IMR-90 (cell line): Measurements from ENCODE around the gene DNAJC5G. TPM values are rescaled to one million over a fixed set of nuclear protein-coding genes. Genes with fewer than 3 reads are reported as not detected.

ENCODE experiments used
- ATAC-seq: fragments of 200-7000 bp; cut with Tn5 transposase; 2 replicates; pipeline ENCODE4 v1.9.1; 2020; ENCODE audit warnings: low read depth, mild to moderate bottlenecking, moderate library complexity
- BruUV-seq: library from RNA; stranded (reverse); fragments of 400-500 nt; replicated peaks from 2 replicates; lab custom pipeline; 2021; lab: Mats Ljungman, UMichigan
- CTCF ChIA-PET: fragments of 300-600 bp; formaldehyde crosslinking; extraction: SDS; loops from one replicate; lab custom pipeline; 2021; ENCODE audit warnings: antibody characterized with exemption; lab: Yijun Ruan, JAX
- POLR2A ChIA-PET: fragments of 300-600 bp; sonication (Branson Sonifier 250); formaldehyde crosslinking; loops from one replicate; lab custom pipeline; 2022; ENCODE audit warnings: antibody characterized with exemption; ENCODE audit not compliant: unreplicated experiment; lab: Charles Lee
- DNase-seq: peaks from one replicate; pipeline ENCODE4 v3.0.0; 2013
- H2AFZ ChIP-seq: replicated peaks from 2 replicates; pipeline ENCODE3; 2013; ENCODE audit warnings: low read length, mild to moderate bottlenecking; ENCODE audit not compliant: poor library complexity
- H2AK5ac ChIP-seq: 2 replicates; pipeline ENCODE4 v1.6.1; 2013; ENCODE audit warnings: low read depth, low read length, inconsistent platforms
- H2AK9ac ChIP-seq: replicated peaks from 2 replicates; pipeline ENCODE3; 2013; ENCODE audit warnings: mild to moderate bottlenecking, low read depth, low read length, moderate library complexity; ENCODE audit not compliant: poor library complexity
- H2BK120ac ChIP-seq: 2 replicates; pipeline ENCODE4 v1.6.1; 2013; ENCODE audit warnings: low read depth, low read length, inconsistent platforms
- H2BK15ac ChIP-seq: 3 replicates; pipeline ENCODE4 v1.6.1; 2013; ENCODE audit warnings: low read depth, low read length, inconsistent platforms
- H2BK20ac ChIP-seq: 2 replicates; pipeline ENCODE4 v1.6.1; 2013; ENCODE audit warnings: low read depth, mild to moderate bottlenecking, inconsistent platforms, low read length, moderate library complexity
- H2BK5ac ChIP-seq: 2 replicates; pipeline ENCODE4 v1.6.1; 2013; ENCODE audit warnings: mild to moderate bottlenecking, low read depth, low read length, inconsistent platforms; ENCODE audit not compliant: poor library complexity, severe bottlenecking
- H3K14ac ChIP-seq: replicated peaks from 2 replicates; pipeline ENCODE4 v1.6.1; 2013; ENCODE audit warnings: low read depth, low read length, inconsistent platforms
- H3K18ac ChIP-seq: 2 replicates; pipeline ENCODE4 v1.6.1; 2013; ENCODE audit warnings: low read depth, low read length, control low read depth
- H3K23ac ChIP-seq: 2 replicates; pipeline ENCODE4 v1.6.1; 2013; ENCODE audit warnings: low read depth, low read length, inconsistent platforms
- H3K27ac ChIP-seq: 2 replicates; pipeline ENCODE4 v1.5.1; 2013; ENCODE audit warnings: mild to moderate bottlenecking, control low read depth, low read length; ENCODE audit not compliant: insufficient read depth
- H3K27me3 ChIP-seq: 2 replicates; pipeline ENCODE4 v1.6.1; 2013; ENCODE audit warnings: low read length; ENCODE audit not compliant: control insufficient read depth, insufficient read depth
- H3K36me3 ChIP-seq: 2 replicates; pipeline ENCODE4 v1.6.1; 2013; ENCODE audit warnings: low read length, mixed read lengths; ENCODE audit not compliant: control insufficient read depth, insufficient read depth
- H3K4ac ChIP-seq: 2 replicates; pipeline ENCODE4 v1.6.1; 2013; ENCODE audit warnings: low read depth, low read length, inconsistent platforms
- H3K4me1 ChIP-seq: 2 replicates; pipeline ENCODE4 v1.6.1; 2013; ENCODE audit warnings: low read length, mixed read lengths; ENCODE audit not compliant: control insufficient read depth, insufficient read depth
- H3K4me2 ChIP-seq: 2 replicates; pipeline ENCODE4 v1.6.1; 2013; ENCODE audit warnings: low read depth, mild to moderate bottlenecking, control low read depth, low read length, moderate library complexity
- H3K4me3 ChIP-seq: 2 replicates; pipeline ENCODE4 v1.5.1; 2013; ENCODE audit warnings: low read depth, mild to moderate bottlenecking, control low read depth, low read length, moderate library complexity; ENCODE audit not compliant: insufficient read depth
- H3K56ac ChIP-seq: 2 replicates; pipeline ENCODE4 v1.6.1; 2013; ENCODE audit warnings: low read length, inconsistent platforms; ENCODE audit not compliant: insufficient read depth; ENCODE audit errors: extremely low read depth
- H3K79me1 ChIP-seq, 2 experiments: 2 replicates each; pipeline ENCODE4 v1.6.1; 2013; ENCODE audit warnings: low read length in 2 of 2, inconsistent platforms in 1 of 2, low read depth in 1 of 2
- H3K9ac ChIP-seq: 2 replicates; pipeline ENCODE4 v1.6.1; 2013; ENCODE audit warnings: low read depth, low read length, control low read depth
- H3K9me1 ChIP-seq: 2 replicates; pipeline ENCODE4 v1.6.1; 2013; ENCODE audit warnings: low read length, inconsistent platforms; ENCODE audit not compliant: insufficient read depth
- H3K9me3 ChIP-seq: 2 replicates; pipeline ENCODE4 v1.6.1; 2013; ENCODE audit warnings: low read length; ENCODE audit not compliant: control insufficient read depth, insufficient read depth
- H4K20me1 ChIP-seq: 2 replicates; pipeline ENCODE4 v1.6.1; 2013; ENCODE audit warnings: low read length, inconsistent platforms; ENCODE audit not compliant: insufficient read depth
- H4K5ac ChIP-seq: 2 replicates; pipeline ENCODE4 v1.6.1; 2013; ENCODE audit warnings: mild to moderate bottlenecking, low read depth, low read length, control low read depth
- H4K8ac ChIP-seq, 2 experiments: 2 replicates each; pipeline ENCODE4 v1.6.1; 2013; ENCODE audit warnings: low read depth in 2 of 2, low read length in 2 of 2, control low read depth in 1 of 2, inconsistent platforms in 1 of 2
- H4K91ac ChIP-seq: 2 replicates; pipeline ENCODE4 v1.6.1; 2013; ENCODE audit warnings: low read depth, low read length, inconsistent platforms; ENCODE audit not compliant: insufficient read depth
- BHLHE40 ChIP-seq: fragments of 150-350 bp; IDR thresholded peaks from 2 replicates; pipeline ENCODE4 v1.6.1; 2016; ENCODE audit warnings: mild to moderate bottlenecking, low read depth, low read length
- CHD1 ChIP-seq: IDR thresholded peaks from 2 replicates; pipeline ENCODE4 v1.6.1; 2012; ENCODE audit warnings: low read depth, low read length, improper control_type of control experiment
- FOS ChIP-seq: fragments of 150-350 bp; IDR thresholded peaks from 2 replicates; pipeline ENCODE4 v1.6.1; 2016; ENCODE audit warnings: low read depth, low read length
- MAFK ChIP-seq: IDR thresholded peaks from 2 replicates; pipeline ENCODE4 v1.6.1; 2012; ENCODE audit warnings: low read depth, low read length, improper control_type of control experiment
- MAZ ChIP-seq: IDR thresholded peaks from 2 replicates; pipeline ENCODE4 v1.6.1; 2012; ENCODE audit warnings: low read depth, mild to moderate bottlenecking, low read length, improper control_type of control experiment, moderate library complexity, borderline replicate concordance
- NFE2L2 ChIP-seq: fragments of 150-350 bp; IDR thresholded peaks from 2 replicates; pipeline ENCODE4 v1.6.1; 2016; ENCODE audit warnings: low read depth, mild to moderate bottlenecking, low read length
- RAD21 ChIP-seq: IDR thresholded peaks from 2 replicates; pipeline ENCODE4 v1.6.1; 2012; ENCODE audit warnings: low read length, improper control_type of control experiment
- RFX5 ChIP-seq: IDR thresholded peaks from 2 replicates; pipeline ENCODE4 v1.8.0; 2012; ENCODE audit warnings: low read depth, mild to moderate bottlenecking, low read length, moderate library complexity
- SMC3 ChIP-seq: fragments of 150-350 bp; IDR thresholded peaks from 2 replicates; pipeline ENCODE4 v1.6.1; 2016; ENCODE audit warnings: low read depth, mild to moderate bottlenecking, antibody characterized with exemption, low read length, moderate library complexity
- WGBS, 2 experiments: methylation state at CpG; one replicate each; pipeline versions ENCODE4 v1.1.5 to v1.1.7; 2013; ENCODE audit warnings: missing lambda C conversion rate in 2 of 2; ENCODE audit not compliant: insufficient read length in 1 of 2; ENCODE audit errors: extremely low coverage in 2 of 2; 5-methylcytosine and 5-hydroxymethylcytosine counted together
- dilution Hi-C: fragments of 300-500 bp; cut with HindIII; formaldehyde crosslinking; loops from one replicate; pipeline ENCODE4 v1.14.3; 2018; ENCODE audit warnings: low sequenced_read_pairs; ENCODE audit not compliant: unreplicated experiment
- in situ Hi-C: fragments of 300-500 bp; cut with MboI; formaldehyde crosslinking; loops from 3 replicates; pipeline ENCODE4 v1.14.3; 2019; ENCODE audit warnings: low sequenced_read_pairs, inconsistent platforms, mixed read lengths
- intact Hi-C: fragments of 100-400 bp; cut with micrococcal nuclease; formaldehyde crosslinking; loops from 2 replicates; pipeline ENCODE4 v1.10.0; 2022
- polyA plus RNA-seq, 3 experiments: library from polyadenylated mRNA; depleted of rRNA; stranded (reverse); fragments of >200 nt; gene quantifications; 2 replicates each; pipeline ENCODE4 v1.2.3, GENCODE V29; 2012; ENCODE audit warnings: low replicate concordance in 1 of 3
- total RNA-seq: library from RNA; depleted of rRNA; stranded (reverse); fragments of >200 nt; gene quantifications from 2 replicates; pipeline ENCODE4 v1.2.3, GENCODE V29; 2012
- TF ChIP-seq, protein P1 (sequence below): fragments of 150-350 bp; IDR thresholded peaks from 2 replicates; pipeline ENCODE4 v1.6.1; 2017; ENCODE audit warnings: mild to moderate bottlenecking, antibody characterized with exemption, low read length, low read depth
- TF ChIP-seq, protein P2 (sequence below): fragments of 150-350 bp; IDR thresholded peaks from 2 replicates; pipeline ENCODE4 v1.6.1; 2016; ENCODE audit warnings: low read depth, mild to moderate bottlenecking, low read length, moderate library complexity, borderline replicate concordance

Gene DNAJC5G
- total and polyA plus RNA-seq, 2 of the 4 experiments (the other 2 are of a cell fraction): not detected

- no peak overlapping the region for H3K27ac ChIP-seq
- H3K23ac ChIP-seq: no peak overlapping the region
- H2BK20ac ChIP-seq: no peak overlapping the region
- no peaks in the 10 kb centered on the region for H3K27me3 ChIP-seq
- H2AFZ ChIP-seq: no peak overlapping the region
- DNase-seq: no peak
- intact Hi-C loops: no loop called here
- TF ChIP-seq, protein P1, sequence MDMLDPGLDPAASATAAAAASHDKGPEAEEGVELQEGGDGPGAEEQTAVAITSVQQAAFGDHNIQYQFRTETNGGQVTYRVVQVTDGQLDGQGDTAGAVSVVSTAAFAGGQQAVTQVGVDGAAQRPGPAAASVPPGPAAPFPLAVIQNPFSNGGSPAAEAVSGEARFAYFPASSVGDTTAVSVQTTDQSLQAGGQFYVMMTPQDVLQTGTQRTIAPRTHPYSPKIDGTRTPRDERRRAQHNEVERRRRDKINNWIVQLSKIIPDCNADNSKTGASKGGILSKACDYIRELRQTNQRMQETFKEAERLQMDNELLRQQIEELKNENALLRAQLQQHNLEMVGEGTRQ: no peak
- TF ChIP-seq MAZ: no peak
- no peak for TF ChIP-seq NFE2L2
- no peak for TF ChIP-seq BHLHE40
- TF ChIP-seq SMC3: no peak
- no peak for TF ChIP-seq RAD21
- no peak for TF ChIP-seq CHD1
- no peak for TF ChIP-seq RFX5
- TF ChIP-seq, protein P2, sequence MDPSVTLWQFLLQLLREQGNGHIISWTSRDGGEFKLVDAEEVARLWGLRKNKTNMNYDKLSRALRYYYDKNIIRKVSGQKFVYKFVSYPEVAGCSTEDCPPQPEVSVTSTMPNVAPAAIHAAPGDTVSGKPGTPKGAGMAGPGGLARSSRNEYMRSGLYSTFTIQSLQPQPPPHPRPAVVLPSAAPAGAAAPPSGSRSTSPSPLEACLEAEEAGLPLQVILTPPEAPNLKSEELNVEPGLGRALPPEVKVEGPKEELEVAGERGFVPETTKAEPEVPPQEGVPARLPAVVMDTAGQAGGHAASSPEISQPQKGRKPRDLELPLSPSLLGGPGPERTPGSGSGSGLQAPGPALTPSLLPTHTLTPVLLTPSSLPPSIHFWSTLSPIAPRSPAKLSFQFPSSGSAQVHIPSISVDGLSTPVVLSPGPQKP: no peak
- TF ChIP-seq MAFK: no peak
- TF ChIP-seq FOS: no peak
- in situ Hi-C loops: no loop called here
- no peak overlapping the region for H2AK9ac ChIP-seq
- peaks cover 6 to 8% of the 10 kb centered on the region in 2 experiments for H3K79me1 ChIP-seq
- no peaks in the 10 kb centered on the region for H3K9me3 ChIP-seq
- CTCF ChIA-PET: no interaction called here
- no peak overlapping the region for H2AK5ac ChIP-seq
- POLR2A ChIA-PET: no interaction called here
- no peaks in the 10 kb centered on the region for H3K4me1 ChIP-seq
- H3K36me3 ChIP-seq: peaks cover 18% of the 10 kb centered on the region
- no peak overlapping the region for H4K5ac ChIP-seq
- no peak overlapping the region for H3K4ac ChIP-seq
- dilution Hi-C loops: no loop called here
- no peak overlapping the region for H2BK15ac ChIP-seq
- no peak overlapping the region for H2BK120ac ChIP-seq
- H3K56ac ChIP-seq: no peak overlapping the region
- no peak overlapping the region for H2BK5ac ChIP-seq
- H3K18ac ChIP-seq: no peak overlapping the region
- no peak overlapping the region for H3K4me2 ChIP-seq
- H4K20me1 ChIP-seq: no peaks in the 10 kb centered on the region
- no peak overlapping the region for H4K91ac ChIP-seq
- no peak overlapping the region for H3K4me3 ChIP-seq
- 100% methylated on average over 2 of the region's 8 CpGs; no CpG with 5 or more reads in 1 of the 2 experiments for WGBS, 2 experiments
- H3K14ac ChIP-seq: no peak overlapping the region
- H4K8ac ChIP-seq: no peak overlapping the region
- no peak for ATAC-seq
- no peak overlapping the region for H3K9ac ChIP-seq
- BruUV-seq: no TSS peak
- peaks cover 4% of the 10 kb centered on the region; the same call in 1 of the 2 replicates for H3K9me1 ChIP-seq
Measured at GRCh38 chr2:27313882-27314645, 38.8 kb downstream of the DNAJC5G start.
